ENCODE data around the gene OTC. TPM values are rescaled to one million over a fixed set of nuclear protein-coding genes. Genes with fewer than 3 reads are reported as not detected.

Gene OTC
- total RNA-seq (2014; rRNA removed; shearing (Covaris generic)): not detected in 2 replicates

DNA sequence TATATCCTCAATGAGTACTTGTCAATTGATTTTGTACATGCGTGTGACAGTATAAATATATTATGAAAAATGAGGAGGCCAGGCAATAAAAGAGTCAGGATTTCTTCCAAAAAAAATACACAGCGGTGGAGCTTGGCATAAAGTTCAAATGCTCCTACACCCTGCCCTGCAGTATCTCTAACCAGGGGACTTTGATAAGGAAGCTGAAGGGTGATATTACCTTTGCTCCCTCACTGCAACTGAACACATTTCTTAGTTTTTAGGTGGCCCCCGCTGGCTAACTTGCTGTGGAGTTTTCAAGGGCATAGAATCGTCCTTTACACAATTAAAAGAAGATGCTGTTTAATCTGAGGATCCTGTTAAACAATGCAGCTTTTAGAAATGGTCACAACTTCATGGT, at the start of gene OTC:
TSS of gene OTC (plus strand) at position 243 of the 400 bp plus-strand sequence. CDS start at position 336, 93 bp downstream.
- no peak within 1 kb of the TSS for H3K4me3 ChIP-seq
- no peaks in the 10 kb centered on the region for H3K4me1 ChIP-seq
- no peaks in the 10 kb centered on the region for H3K9me3 ChIP-seq (replicated peaks)
- no peaks in the 10 kb centered on the region for H3K36me3 ChIP-seq
- H3K27ac ChIP-seq: no peak within 1 kb of the TSS
- no peak for DNase-seq
- no peaks in the 10 kb centered on the region for H3K27me3 ChIP-seq

DNA sequence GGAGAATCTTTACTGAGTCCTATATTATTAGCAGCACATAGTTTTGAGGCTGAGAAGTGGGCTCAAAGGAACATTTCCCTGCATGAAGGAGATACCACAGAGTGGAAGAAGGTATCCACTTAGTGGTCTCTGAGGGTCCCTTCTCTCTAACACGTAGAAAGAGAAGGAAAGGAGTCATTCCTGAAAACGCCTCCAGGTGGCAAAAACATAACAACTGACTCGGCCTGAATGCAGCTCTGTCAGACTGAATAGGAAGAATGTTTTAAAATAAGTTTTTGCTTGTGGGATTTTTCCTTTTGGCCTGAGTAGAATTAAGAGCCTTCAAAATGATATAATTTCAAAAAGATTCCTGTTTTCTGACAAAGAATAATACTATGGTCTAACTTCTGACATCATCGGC, 48.4 kb upstream of the OTC start:
- no peak overlapping the region for H3K27ac ChIP-seq
- H3K4me1 ChIP-seq: no peaks in the 10 kb centered on the region
- H3K9me3 ChIP-seq (replicated peaks): no peaks in the 10 kb centered on the region
- H3K27me3 ChIP-seq: no peaks in the 10 kb centered on the region
- H3K4me3 ChIP-seq: no peak overlapping the region
- no peak for DNase-seq
- H3K36me3 ChIP-seq: no peaks in the 10 kb centered on the region

DNA sequence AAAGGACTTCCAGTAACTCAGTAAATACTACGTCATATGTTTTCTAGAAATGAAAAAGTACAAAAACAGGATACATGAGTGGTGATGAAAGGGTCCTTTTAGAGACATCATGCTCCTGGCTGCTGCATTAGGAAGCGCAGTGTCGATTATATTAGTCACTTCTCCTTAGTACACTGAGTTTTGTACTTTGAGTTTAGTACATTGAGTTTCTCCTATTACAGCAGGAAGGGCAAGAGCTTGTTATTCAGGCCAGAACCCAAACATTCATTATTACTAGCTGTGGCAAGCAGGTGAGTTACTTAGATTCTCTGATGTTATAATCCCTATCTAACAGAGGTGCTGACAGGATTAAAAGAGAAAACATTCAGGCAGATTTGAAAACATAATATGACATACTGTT, 46.4 kb upstream of the OTC start:
- Histone ChIP-seq H3K27ac (no peak overlapping the region), H3K27me3 (no peaks in the 10 kb centered on the region), H3K36me3 (no peaks in the 10 kb centered on the region), H3K4me1 (no peaks in the 10 kb centered on the region), H3K4me3 (no peak overlapping the region), H3K9me3 (replicated peaks) (no peaks in the 10 kb centered on the region)
- DNase-seq: no peak

DNA sequence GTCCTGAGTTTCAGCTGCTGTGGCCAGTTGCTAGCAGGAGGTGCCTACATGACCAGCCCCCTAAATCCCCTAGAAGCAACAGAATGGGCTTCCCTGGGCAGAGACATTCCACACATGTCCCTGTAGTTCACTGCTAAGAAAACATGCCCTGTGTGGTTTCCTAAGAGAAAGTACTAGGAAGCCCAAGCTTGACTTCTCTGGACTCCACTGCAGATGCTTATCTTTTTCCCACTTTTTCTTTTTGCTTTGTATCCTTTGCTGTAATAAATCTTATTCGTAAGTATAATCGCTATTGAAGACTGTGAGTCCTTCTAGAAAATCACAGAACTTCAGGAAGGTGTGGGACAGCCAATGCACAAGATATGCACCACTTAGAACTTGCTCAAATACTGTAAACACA, 40.7 kb upstream of the OTC start:
- H3K27me3 ChIP-seq: no peaks in the 10 kb centered on the region
- H3K4me1 ChIP-seq: no peaks in the 10 kb centered on the region
- H3K9me3 ChIP-seq (replicated peaks): no peaks in the 10 kb centered on the region
- H3K27ac ChIP-seq: no peak overlapping the region
- H3K36me3 ChIP-seq: no peaks in the 10 kb centered on the region
- H3K4me3 ChIP-seq: no peak overlapping the region
- no peak for DNase-seq

GRCh38 chrX:38312436-38312835, 40.0 kb upstream of the OTC start:
- H3K4me3 ChIP-seq: no peak overlapping the region
- no peaks in the 10 kb centered on the region for H3K27me3 ChIP-seq
- no peaks in the 10 kb centered on the region for H3K4me1 ChIP-seq
- no peaks in the 10 kb centered on the region for H3K9me3 ChIP-seq (replicated peaks)
- no peaks in the 10 kb centered on the region for H3K36me3 ChIP-seq
- no peak overlapping the region for H3K27ac ChIP-seq
- no peak for DNase-seq

GRCh38 chrX:38313190-38313589, 39.2 kb upstream of the OTC start:
- Histone ChIP-seq H3K36me3 (no peaks in the 10 kb centered on the region), H3K9me3 (replicated peaks) (no peaks in the 10 kb centered on the region), H3K27me3 (no peaks in the 10 kb centered on the region), H3K4me1 (no peaks in the 10 kb centered on the region), H3K4me3 (no peak overlapping the region), H3K27ac (no peak overlapping the region)
- DNase-seq: no peak

- Histone ChIP-seq H3K27me3 (no peaks in the 10 kb centered on the region), H3K27ac (no peak overlapping the region), H3K4me1 (no peaks in the 10 kb centered on the region), H3K9me3 (replicated peaks) (no peaks in the 10 kb centered on the region), H3K36me3 (no peaks in the 10 kb centered on the region), H3K4me3 (no peak overlapping the region)
- DNase-seq: no peak
Observed at GRCh38 chrX:38315186-38315585, 37.2 kb upstream of the OTC start.

DNA sequence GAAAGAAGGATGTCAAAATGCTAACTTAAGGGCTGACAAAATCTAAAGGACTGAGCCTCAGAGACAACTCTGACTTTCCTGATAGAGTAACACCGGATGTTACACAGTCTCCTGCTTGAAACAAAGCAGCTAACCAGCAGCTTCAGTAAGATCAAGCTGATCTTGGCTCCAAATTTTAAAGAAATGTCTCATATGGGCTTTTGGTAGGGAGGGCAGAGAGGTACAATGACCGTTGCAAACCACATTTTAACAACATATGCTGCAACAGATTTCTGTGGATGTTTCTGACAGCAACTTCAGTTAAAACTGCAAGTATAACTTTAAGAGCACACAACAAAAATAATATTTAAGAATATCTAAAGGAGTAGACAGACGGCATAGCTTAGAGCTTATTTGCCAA, 34.2 kb upstream of the OTC start:
- Histone ChIP-seq H3K9me3 (replicated peaks) (no peaks in the 10 kb centered on the region), H3K27me3 (no peaks in the 10 kb centered on the region), H3K4me1 (no peaks in the 10 kb centered on the region), H3K36me3 (no peaks in the 10 kb centered on the region), H3K4me3 (no peak overlapping the region), H3K27ac (no peak overlapping the region)
- DNase-seq: no peak

- H3K27me3 ChIP-seq: no peaks in the 10 kb centered on the region
- H3K4me3 ChIP-seq: no peak overlapping the region
- no peaks in the 10 kb centered on the region for H3K36me3 ChIP-seq
- no peak overlapping the region for H3K27ac ChIP-seq
- DNase-seq: no peak
- H3K9me3 ChIP-seq (replicated peaks): no peaks in the 10 kb centered on the region
- no peaks in the 10 kb centered on the region for H3K4me1 ChIP-seq
Observed at GRCh38 chrX:38318606-38319005, 33.8 kb upstream of the OTC start.

DNA sequence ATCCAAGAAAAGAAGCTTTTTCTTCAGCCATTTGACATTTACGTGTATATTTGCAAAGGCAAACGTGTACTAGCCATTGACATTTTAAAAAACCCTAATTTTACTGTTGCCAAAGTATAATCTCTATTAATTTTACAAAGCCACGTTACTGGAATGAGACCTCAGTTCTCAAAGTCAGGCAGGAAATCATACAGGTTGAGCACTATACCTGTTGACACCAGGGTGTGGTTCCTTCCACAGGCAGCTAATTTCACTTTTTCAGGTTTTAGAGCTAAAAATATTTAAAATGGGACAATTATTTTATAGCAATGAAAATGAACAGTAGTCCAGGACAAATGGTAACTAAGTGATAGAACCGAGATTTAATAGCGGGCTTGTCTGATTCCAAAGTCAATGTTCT, 31.6 kb upstream of the OTC start:
- Histone ChIP-seq H3K27ac (no peak overlapping the region), H3K36me3 (no peaks in the 10 kb centered on the region), H3K9me3 (replicated peaks) (no peaks in the 10 kb centered on the region), H3K4me3 (no peak overlapping the region), H3K4me1 (no peaks in the 10 kb centered on the region), H3K27me3 (no peaks in the 10 kb centered on the region)
- DNase-seq: no peak

DNA sequence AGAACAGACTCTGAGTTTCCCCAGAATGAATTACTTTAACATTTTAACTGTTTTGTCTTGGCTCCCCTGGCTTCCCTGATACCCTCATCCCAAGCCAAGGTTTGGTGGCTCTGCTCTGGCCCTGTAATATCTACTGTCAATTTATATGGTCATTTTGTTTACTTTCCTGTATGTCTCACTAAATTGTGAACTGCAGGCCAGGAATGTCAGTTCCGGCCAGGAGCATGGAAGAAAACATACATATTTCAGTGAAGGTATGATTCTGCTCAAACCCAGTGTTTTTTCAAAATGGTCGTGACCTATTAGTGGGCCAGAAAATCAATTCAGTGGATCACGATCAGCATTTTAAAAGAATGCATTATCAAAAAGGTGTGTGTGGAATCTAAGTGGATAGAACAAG, 26.3 kb upstream of the OTC start:
- Histone ChIP-seq H3K9me3 (replicated peaks) (no peaks in the 10 kb centered on the region), H3K27me3 (no peaks in the 10 kb centered on the region), H3K27ac (no peak overlapping the region), H3K36me3 (no peaks in the 10 kb centered on the region), H3K4me3 (peak overlapping the region; percentile 79), H3K4me1 (no peaks in the 10 kb centered on the region)
- DNase-seq: no peak

DNA sequence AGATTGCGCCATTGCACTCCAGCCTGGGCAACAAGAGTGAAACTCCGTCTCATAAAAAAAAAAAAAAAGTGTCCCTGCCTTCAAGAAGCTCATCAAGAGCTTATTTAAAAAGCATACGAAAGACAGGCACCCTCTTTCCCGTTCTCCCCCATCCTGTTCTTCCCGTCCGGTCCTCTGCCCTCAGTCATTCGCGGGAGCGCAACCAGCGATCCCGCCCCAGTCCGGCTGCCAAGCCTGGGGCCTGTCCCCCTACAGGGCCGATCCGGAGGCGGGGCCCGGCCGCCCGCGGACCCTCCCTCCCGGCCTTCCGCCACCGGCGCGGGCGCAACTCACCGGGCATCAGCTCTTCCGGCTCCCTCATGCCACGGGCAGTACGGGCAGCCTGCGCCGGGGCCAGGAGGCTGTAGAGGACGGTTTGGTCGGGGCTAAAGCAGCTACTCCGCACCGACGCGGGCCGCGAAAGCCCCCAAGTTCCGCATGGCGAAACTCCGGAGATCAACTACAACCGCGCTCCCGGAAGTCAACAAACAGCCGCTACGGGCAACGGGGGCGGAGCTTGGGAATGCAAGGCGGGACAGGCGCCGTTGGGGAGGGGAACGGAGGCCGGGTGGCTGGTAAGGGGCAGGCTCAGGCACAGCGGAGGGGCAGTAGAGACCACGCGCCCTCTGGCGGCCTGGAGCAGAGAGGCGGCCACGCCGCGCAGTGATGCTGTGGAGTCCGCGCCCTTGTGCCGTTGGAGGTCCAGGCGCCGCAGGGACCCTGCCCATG, 25.2 kb upstream of the OTC start, which contains the start of gene RPGR:
TSS of gene RPGR (minus strand) at position 503 of the 768 bp plus-strand sequence. CDS start at position 361, 142 bp downstream.
- Histone ChIP-seq H3K9me3 (replicated peaks) (no peaks in the 10 kb centered on the region), H3K27ac (peak within 1 kb of the TSS; percentile 82), H3K27me3 (no peaks in the 10 kb centered on the region), H3K4me3 (peak within 1 kb of the TSS; percentile 79), H3K4me1 (no peaks in the 10 kb centered on the region), H3K36me3 (no peaks in the 10 kb centered on the region)
- peak; percentile 88 to 90 for DNase-seq

DNA sequence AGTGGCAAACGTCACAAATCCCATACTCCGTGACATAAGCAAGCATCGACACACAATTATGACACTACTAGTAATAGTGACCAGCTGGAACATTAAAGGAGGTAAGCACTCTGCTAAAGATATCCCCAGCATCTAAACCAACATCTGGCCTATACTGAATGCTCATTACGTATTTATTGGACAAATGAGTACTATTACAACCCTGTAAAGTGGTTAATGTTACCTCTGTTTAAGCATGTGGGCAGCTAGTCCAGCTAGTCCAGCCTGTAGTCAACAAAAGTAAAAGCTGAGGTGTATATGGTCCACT, 24.7 kb upstream of the OTC start:
- H3K9me3 ChIP-seq (replicated peaks): no peaks in the 10 kb centered on the region
- H3K4me3 ChIP-seq: peak overlapping the region; percentile 79
- H3K4me1 ChIP-seq: no peaks in the 10 kb centered on the region
- no peak overlapping the region; the same call in 1 of the 2 replicates for H3K27ac ChIP-seq
- H3K27me3 ChIP-seq: no peaks in the 10 kb centered on the region
- no peak for DNase-seq
- H3K36me3 ChIP-seq: no peaks in the 10 kb centered on the region

- no peak for DNase-seq
- Histone ChIP-seq H3K4me1 (no peaks in the 10 kb centered on the region), H3K9me3 (replicated peaks) (no peaks in the 10 kb centered on the region)
Observed at GRCh38 chrX:38332505-38332904, 19.9 kb upstream of the OTC start.

DNA sequence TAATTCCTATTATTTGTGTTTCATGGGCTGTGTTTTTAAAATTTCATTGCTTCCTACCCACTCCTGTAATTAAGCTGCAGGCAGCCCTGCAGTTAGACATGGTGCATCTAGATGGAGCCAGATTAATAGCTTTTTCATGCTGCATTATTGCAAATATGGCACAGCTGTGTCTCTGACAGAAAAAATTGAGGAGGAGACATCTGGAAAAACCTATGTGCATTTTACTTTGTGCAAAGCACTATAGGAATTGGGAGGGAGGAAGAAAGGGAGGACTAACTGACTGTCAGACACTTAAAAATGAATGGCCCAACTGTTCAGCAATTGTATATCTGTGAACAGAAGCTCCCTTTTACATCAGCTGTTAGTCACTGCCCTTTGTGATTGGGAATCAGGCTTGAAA, 17.0 kb upstream of the OTC start:
- Histone ChIP-seq H3K27me3 (no peaks in the 10 kb centered on the region), H3K27ac (no peak overlapping the region), H3K36me3 (no peaks in the 10 kb centered on the region), H3K4me1 (no peaks in the 10 kb centered on the region), H3K4me3 (no peak overlapping the region), H3K9me3 (replicated peaks) (no peaks in the 10 kb centered on the region)
- peak; percentile 2 to 37 for DNase-seq

More at GRCh38 chrX:38332505-38332904, 19.9 kb upstream of the OTC start:
- Histone ChIP-seq H3K36me3 (no peaks in the 10 kb centered on the region), H3K4me3 (no peak overlapping the region), H3K27ac (no peak overlapping the region), H3K27me3 (no peaks in the 10 kb centered on the region)

DNA sequence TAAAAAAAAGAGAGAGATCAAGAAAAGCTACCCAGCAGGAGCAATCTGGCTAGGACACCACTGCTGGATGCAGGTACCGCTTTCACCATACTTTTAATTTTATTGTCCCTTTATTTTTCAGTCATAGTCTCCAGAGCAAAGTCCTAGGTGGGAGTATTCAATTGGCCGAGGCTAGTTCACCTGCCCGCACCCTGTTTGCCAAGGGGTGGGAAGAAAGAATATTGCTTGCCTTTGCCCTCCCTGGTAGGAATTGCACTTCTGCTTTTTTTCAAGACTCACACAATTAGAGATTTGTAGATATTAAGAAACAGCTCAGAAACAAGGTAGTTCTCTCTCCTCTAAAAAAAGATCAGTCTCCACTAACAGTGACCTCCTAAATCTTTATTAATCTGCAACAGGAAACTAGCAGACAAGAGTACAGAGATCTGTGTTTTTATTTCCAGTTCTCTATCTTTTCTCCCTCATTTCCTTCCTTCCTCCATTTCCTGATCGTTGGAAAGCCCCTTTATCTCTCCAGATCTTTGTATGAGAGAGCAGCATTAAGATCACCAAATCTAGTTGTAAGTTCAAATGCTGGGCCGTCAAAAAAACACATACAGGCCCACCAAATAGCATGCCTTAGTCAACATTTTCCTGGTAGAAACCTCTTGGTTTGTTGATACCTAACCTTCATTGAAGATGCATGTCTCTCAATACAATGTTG, 15.7 kb upstream of the OTC start:
- Histone ChIP-seq H3K36me3 (no peaks in the 10 kb centered on the region), H3K4me3 (no peak overlapping the region), H3K27ac (no peak overlapping the region), H3K9me3 (replicated peaks) (no peaks in the 10 kb centered on the region), H3K27me3 (no peaks in the 10 kb centered on the region), H3K4me1 (no peaks in the 10 kb centered on the region)
- no peak for DNase-seq

Measured in SJCRH30 (cell line).